ENCODE measurements around the gene FDXACB1. TPM values are rescaled to one million over a fixed set of nuclear protein-coding genes. Genes with fewer than 3 reads are reported as not detected.
"Not testable (repeated sequence)": the region's sequence is repeated elsewhere in the genome, so short reads cannot be mapped to it uniquely, and the experiment has no call there.

The FDXACB1 gene
- total and polyA plus RNA-seq, 8 donors, result 0.29 to 4.3 (median 1.5) TPM; not detected in 2

DNA sequence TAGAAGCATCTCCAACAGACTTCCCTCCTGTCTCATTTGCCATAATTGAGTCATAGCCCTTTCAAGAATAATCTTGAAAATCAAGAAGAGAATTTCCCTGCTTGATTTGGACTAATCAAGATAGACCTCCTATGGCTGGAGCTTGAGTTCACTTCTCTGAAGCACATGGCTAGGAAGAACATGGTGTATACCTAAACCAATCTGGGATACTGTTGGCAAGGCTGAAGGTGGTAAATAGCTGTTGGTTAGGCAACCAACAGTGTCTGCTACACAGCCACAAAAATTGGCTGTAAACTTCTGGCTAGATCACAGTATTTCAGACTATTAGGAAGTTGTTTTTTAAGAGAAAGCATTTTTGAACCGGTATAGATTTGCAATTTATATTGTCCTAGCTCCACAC, 27.7 kb upstream of the FDXACB1 start:
- no peak for DNase-seq
- Histone ChIP-seq H3K36me3 (peaks cover 0 to 13% (median 0%) of the 10 kb centered on the region in 4 donors), H3K27ac (no peak overlapping the region), H3K4me1 (peaks cover 0 to 10% (median 6%) of the 10 kb centered on the region in 4 donors), H3K9me3 (no peaks in the 10 kb centered on the region), H3K27me3 (no peaks in the 10 kb centered on the region), H3K4me3 (no peak overlapping the region)
- WGBS, 5 donors, result 78 to 93% (median 89%) methylated on average over 1 of the region's 1 CpG
- no peak for TF ChIP-seq POLR2AphosphoS5 (IDR thresholded peaks at IDR 0.05)
- TF ChIP-seq POLR2A (IDR thresholded peaks at IDR 0.05), result no peak
- TF ChIP-seq, protein P1, sequence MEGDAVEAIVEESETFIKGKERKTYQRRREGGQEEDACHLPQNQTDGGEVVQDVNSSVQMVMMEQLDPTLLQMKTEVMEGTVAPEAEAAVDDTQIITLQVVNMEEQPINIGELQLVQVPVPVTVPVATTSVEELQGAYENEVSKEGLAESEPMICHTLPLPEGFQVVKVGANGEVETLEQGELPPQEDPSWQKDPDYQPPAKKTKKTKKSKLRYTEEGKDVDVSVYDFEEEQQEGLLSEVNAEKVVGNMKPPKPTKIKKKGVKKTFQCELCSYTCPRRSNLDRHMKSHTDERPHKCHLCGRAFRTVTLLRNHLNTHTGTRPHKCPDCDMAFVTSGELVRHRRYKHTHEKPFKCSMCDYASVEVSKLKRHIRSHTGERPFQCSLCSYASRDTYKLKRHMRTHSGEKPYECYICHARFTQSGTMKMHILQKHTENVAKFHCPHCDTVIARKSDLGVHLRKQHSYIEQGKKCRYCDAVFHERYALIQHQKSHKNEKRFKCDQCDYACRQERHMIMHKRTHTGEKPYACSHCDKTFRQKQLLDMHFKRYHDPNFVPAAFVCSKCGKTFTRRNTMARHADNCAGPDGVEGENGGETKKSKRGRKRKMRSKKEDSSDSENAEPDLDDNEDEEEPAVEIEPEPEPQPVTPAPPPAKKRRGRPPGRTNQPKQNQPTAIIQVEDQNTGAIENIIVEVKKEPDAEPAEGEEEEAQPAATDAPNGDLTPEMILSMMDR (IDR thresholded peaks at IDR 0.05), result no peak
- TF ChIP-seq EP300 (IDR thresholded peaks at IDR 0.05), result no peak
- intact Hi-C loops (cut with DNase I; ENCODE audit: low total_unique reads), result no loop called here

DNA sequence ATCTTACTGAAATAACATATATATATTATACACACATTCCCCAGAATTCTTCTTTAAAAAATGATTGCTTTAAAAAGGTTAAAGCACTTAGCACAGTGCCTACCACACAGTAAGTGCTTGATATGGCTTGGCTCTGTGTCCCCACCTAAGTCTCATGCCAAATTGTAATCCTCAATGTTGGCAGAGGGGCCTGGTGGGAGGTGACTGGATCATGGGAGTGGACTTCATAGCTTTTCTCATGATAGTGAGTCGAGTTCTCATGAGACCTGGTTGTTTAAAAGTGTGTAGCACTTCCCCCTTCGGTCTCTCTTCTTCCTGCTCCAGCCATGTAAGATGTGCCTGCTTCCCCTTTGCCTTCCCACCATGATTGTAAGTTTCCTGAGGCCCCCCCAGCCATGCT, 26.4 kb upstream of the FDXACB1 start:
- peaks cover 0 to 2% (median 0%) of the 10 kb centered on the region in 4 donors for H3K4me1 ChIP-seq
- TF ChIP-seq, protein P1 (IDR thresholded peaks at IDR 0.05), result no peak
- TF ChIP-seq EP300 (IDR thresholded peaks at IDR 0.05) (no peak), POLR2AphosphoS5 (IDR thresholded peaks at IDR 0.05) (no peak), POLR2A (IDR thresholded peaks at IDR 0.05) (no peak)
- no peak for DNase-seq
- no peaks in the 10 kb centered on the region for H3K27me3 ChIP-seq
- no peaks in the 10 kb centered on the region for H3K9me3 ChIP-seq
- no peak overlapping the region for H3K4me3 ChIP-seq
- 46 to 58% (median 51%) methylated on average over 2 of the region's 2 CpGs for WGBS, 5 donors
- intact Hi-C loops (cut with DNase I; ENCODE audit: low total_unique reads), result no loop called here
- H3K36me3 ChIP-seq, result peaks cover 0 to 13% (median 0%) of the 10 kb centered on the region in 4 donors
- no peak overlapping the region for H3K27ac ChIP-seq

DNA sequence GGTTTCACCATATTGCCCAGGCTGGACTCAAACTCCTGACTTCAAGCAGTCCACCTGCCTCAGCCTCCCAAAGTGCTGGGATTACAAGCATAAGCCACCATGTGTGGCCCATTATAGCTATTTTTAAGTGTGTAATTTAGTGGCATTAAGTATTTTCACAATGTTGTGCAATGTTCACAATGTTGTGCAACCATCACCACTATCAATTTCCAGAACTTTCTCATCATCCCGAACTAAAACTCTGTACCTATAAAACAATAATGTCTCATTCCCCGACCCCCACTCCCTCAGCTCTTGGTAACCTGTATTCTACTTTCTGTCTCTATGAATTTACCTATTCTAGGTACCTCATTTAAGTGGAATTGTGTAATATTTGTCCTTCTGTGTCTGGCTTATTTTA, 7.9 kb upstream of the FDXACB1 start:
- H3K4me3 ChIP-seq, result no peak overlapping the region
- H3K36me3 ChIP-seq, result peaks cover 0 to 17% (median 10%) of the 10 kb centered on the region in 4 donors
- no peaks in the 10 kb centered on the region for H3K27me3 ChIP-seq
- TF ChIP-seq POLR2A (IDR thresholded peaks at IDR 0.05), result no peak
- TF ChIP-seq, protein P1 (IDR thresholded peaks at IDR 0.05), result no peak
- no peak for TF ChIP-seq POLR2AphosphoS5 (IDR thresholded peaks at IDR 0.05)
- no peak for TF ChIP-seq EP300 (IDR thresholded peaks at IDR 0.05)
- intact Hi-C loops (cut with DNase I; ENCODE audit: low total_unique reads), result no loop called here
- H3K27ac ChIP-seq, result no peak overlapping the region
- DNase-seq, result no peak
- 73 to 90% (median 84%) methylated on average over 2 of the region's 2 CpGs for WGBS, 5 donors
- no peaks in the 10 kb centered on the region for H3K9me3 ChIP-seq
- H3K4me1 ChIP-seq, result no peaks in the 10 kb centered on the region

DNA sequence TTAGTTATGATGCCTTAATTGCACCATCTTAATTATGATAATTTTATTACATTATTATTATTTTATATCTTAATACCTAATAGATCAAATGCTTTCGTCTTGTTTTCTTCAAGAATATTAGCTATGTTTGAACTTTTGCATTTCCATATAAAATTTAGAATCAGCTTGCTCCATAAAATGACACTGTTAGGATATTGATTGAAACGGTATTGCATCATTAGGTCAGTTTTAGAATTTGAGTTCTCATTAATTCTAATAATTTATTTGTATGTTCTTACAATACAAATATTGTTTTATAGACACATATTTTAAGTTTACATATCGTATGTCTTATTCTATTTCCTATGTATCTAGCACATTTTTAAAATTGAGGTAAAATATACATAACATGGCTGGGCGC, 7.1 kb upstream of the FDXACB1 start:
- Histone ChIP-seq H3K36me3 (peaks cover 0 to 17% (median 10%) of the 10 kb centered on the region in 4 donors), H3K4me3 (no peak overlapping the region), H3K27me3 (no peaks in the 10 kb centered on the region), H3K9me3 (no peaks in the 10 kb centered on the region), H3K27ac (no peak overlapping the region), H3K4me1 (no peaks in the 10 kb centered on the region)
- TF ChIP-seq POLR2A (IDR thresholded peaks at IDR 0.05) (no peak), EP300 (IDR thresholded peaks at IDR 0.05) (no peak), POLR2AphosphoS5 (IDR thresholded peaks at IDR 0.05) (no peak)
- TF ChIP-seq, protein P1 (IDR thresholded peaks at IDR 0.05), result no peak
- WGBS, 5 donors, result 65 to 95% (median 87%) methylated on average over 4 of the region's 4 CpGs
- DNase-seq, result no peak
- intact Hi-C loops (cut with DNase I; ENCODE audit: low total_unique reads), result no loop called here

DNA sequence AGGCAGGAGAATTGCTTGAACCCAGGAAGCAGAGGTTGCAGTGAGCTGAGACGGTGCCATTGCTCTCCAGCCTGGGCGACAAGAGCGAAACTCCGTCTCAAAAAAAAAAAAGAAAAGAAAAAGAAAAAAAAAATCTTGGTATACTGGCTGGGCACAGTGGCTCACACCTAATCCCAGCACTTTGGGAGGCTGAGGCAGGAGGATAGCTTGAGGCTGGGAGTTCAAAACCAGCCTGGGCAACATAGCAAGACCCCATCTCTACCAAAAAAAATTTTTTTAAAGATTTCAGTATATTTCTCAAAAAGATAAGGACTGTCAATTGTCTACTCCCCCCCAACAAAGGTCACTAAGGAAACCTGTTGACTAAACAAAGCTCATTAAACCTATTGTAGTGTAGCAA, 6.1 kb upstream of the FDXACB1 start:
- H3K36me3 ChIP-seq, result peaks cover 0 to 17% (median 10%) of the 10 kb centered on the region in 4 donors
- H3K27ac ChIP-seq; H3K27me3 ChIP-seq; H3K4me1 ChIP-seq; DNase-seq; H3K4me3 ChIP-seq; intact Hi-C loops (cut with DNase I; ENCODE audit: low total_unique reads); H3K9me3 ChIP-seq: not testable (repeated sequence)
- 71 to 100% (median 83%) methylated on average over 4 of the region's 4 CpGs for WGBS, 5 donors
